CD14-positive monocyte (primary cell): ENCODE results near the gene SYNDIG1. TPM values are rescaled to one million over a fixed set of nuclear protein-coding genes. Genes with fewer than 3 reads are reported as not detected.

Experiments used
- DNase-seq, 3 donors: peaks; one replicate each; pipeline ENCODE4 v3.0.0-alpha.2; 2011 to 2022
- H2AFZ ChIP-seq: 2 replicates; pipeline ENCODE4 v1.6.0; 2012; ENCODE audit warnings: mild to moderate bottlenecking, low read depth, low read length, inconsistent platforms; ENCODE audit not compliant: insufficient read depth, poor library complexity, severe bottlenecking
- H3K27ac ChIP-seq, 2 donors: 1 replicate in 1 of 2; 2 replicates in 1 of 2; pipeline ENCODE4 v1.5.1; 2012 to 2013; ENCODE audit warnings: low read length in 2 of 2, control low read depth in 1 of 2, inconsistent platforms in 1 of 2, low read depth in 1 of 2, mild to moderate bottlenecking in 1 of 2
- H3K27me3 ChIP-seq, 2 donors: one replicate each; pipeline versions ENCODE4 v1.6.0 to v1.6.1; 2011 to 2013; ENCODE audit warnings: low read length in 2 of 2; ENCODE audit not compliant: control insufficient read depth in 2 of 2, insufficient read depth in 2 of 2
- H3K36me3 ChIP-seq, 2 donors: replicated peaks in 1 of 2; 1 replicate in 1 of 2; 2 replicates in 1 of 2; pipeline versions ENCODE4 v1.5.1 to v1.6.1; 2012 to 2013; ENCODE audit warnings: low read length in 2 of 2, control low read depth in 1 of 2, inconsistent platforms in 1 of 2, mild to moderate bottlenecking in 1 of 2; ENCODE audit not compliant: insufficient read depth in 2 of 2, control insufficient read depth in 1 of 2
- H3K4me1 ChIP-seq, 2 donors: 1 replicate in 1 of 2; 2 replicates in 1 of 2; pipeline versions ENCODE4 v1.5.1 to v1.6.1; 2012 to 2013; ENCODE audit warnings: low read length in 2 of 2, control low read depth in 1 of 2, inconsistent platforms in 1 of 2, mild to moderate bottlenecking in 1 of 2, moderate library complexity in 1 of 2; ENCODE audit not compliant: insufficient read depth in 2 of 2, control insufficient read depth in 1 of 2
- H3K4me2 ChIP-seq: replicated peaks from 2 replicates; pipeline ENCODE3; 2012; ENCODE audit warnings: low read length, moderate library complexity, mild to moderate bottlenecking; ENCODE audit not compliant: poor library complexity, severe bottlenecking; ENCODE audit errors: extremely low read depth
- H3K4me3 ChIP-seq, 3 experiments: fragments of 200-600 bp in 1 of 3; sonication (generic) in 1 of 3; replicated peaks in 1 of 3; 1 replicate in 2 of 3; 2 replicates in 1 of 3; pipeline ENCODE4 v1.5.1; 2011 to 2013; ENCODE audit warnings: low read length in 3 of 3, mild to moderate bottlenecking in 3 of 3, control low read depth in 2 of 3, low read depth in 2 of 3, inconsistent platforms in 1 of 3, moderate library complexity in 1 of 3
- H3K79me2 ChIP-seq: 2 replicates; pipeline ENCODE4 v1.6.0; 2012; ENCODE audit warnings: mild to moderate bottlenecking, control low read depth, inconsistent platforms, low read length, moderate library complexity; ENCODE audit not compliant: insufficient read depth
- H3K9ac ChIP-seq: 2 replicates; pipeline ENCODE4 v1.6.0; 2017; ENCODE audit warnings: low read length, mild to moderate bottlenecking; ENCODE audit not compliant: insufficient read depth, poor library complexity, severe bottlenecking
- H3K9me3 ChIP-seq, 2 donors: replicated peaks in 1 of 2; 1 replicate in 1 of 2; 2 replicates in 1 of 2; pipeline versions ENCODE4 v1.5.1 to v1.6.1; 2012 to 2013; ENCODE audit warnings: low read length in 2 of 2, control low read depth in 1 of 2; ENCODE audit not compliant: control insufficient read depth in 1 of 2, insufficient read depth in 1 of 2
- H4K20me1 ChIP-seq: 2 replicates; pipeline ENCODE4 v1.6.0; 2012; ENCODE audit warnings: mild to moderate bottlenecking, low read length, control low read depth, moderate library complexity; ENCODE audit not compliant: insufficient read depth
- H3K27ac Mint-ChIP-seq, 7 donors: one replicate each; pipeline ENCODE4 v1.8.0; 2020; ENCODE audit warnings: mild to moderate bottlenecking in 7 of 7, mixed read lengths in 7 of 7, moderate library complexity in 6 of 7, inconsistent platforms in 2 of 7
- H3K27me3 Mint-ChIP-seq, 3 donors: one replicate each; pipeline ENCODE4 v1.8.0; 2021 to 2022; ENCODE audit warnings: low read depth in 3 of 3, mild to moderate bottlenecking in 3 of 3, mixed read lengths in 3 of 3, moderate library complexity in 3 of 3, inconsistent platforms in 1 of 3
- H3K36me3 Mint-ChIP-seq, 2 donors: one replicate each; pipeline ENCODE4 v1.8.0; 2020; ENCODE audit warnings: mixed read lengths in 2 of 2, inconsistent platforms in 1 of 2, mild to moderate bottlenecking in 1 of 2
- H3K4me1 Mint-ChIP-seq: one replicate; pipeline ENCODE4 v1.8.0; 2020; ENCODE audit warnings: mild to moderate bottlenecking, mixed read lengths
- H3K4me3 Mint-ChIP-seq, 2 donors: one replicate each; pipeline ENCODE4 v1.8.0; 2020; ENCODE audit warnings: mild to moderate bottlenecking in 2 of 2, mixed read lengths in 2 of 2, moderate library complexity in 1 of 2
- H3K9me3 Mint-ChIP-seq, 7 donors: one replicate each; pipeline ENCODE4 v1.8.0; 2020 to 2022; ENCODE audit warnings: mixed read lengths in 7 of 7, mild to moderate bottlenecking in 6 of 7, moderate library complexity in 6 of 7, inconsistent platforms in 2 of 7
- CTCF ChIP-seq: fragments of 200-600 bp; IDR thresholded peaks from one replicate; pipeline ENCODE4 v1.8.0; 2022; ENCODE audit warnings: antibody characterized with exemption, mild to moderate bottlenecking
- WGBS: methylation state at CpG from one replicate; pipeline ENCODE4 v1.1.5; 2013; ENCODE audit warnings: missing lambda C conversion rate; ENCODE audit not compliant: insufficient coverage; 5-methylcytosine and 5-hydroxymethylcytosine counted together
- intact Hi-C, 2 donors: fragments of 100-400 bp; cut with micrococcal nuclease; formaldehyde crosslinking; loops; one replicate each; pipeline versions ENCODE4 v1.15.0 to v1.15.1; 2023
- polyA plus RNA-seq, 3 donors: library from polyadenylated mRNA; depleted of rRNA in 1 of 3; unstranded in 2 of 3; stranded (reverse) in 1 of 3; fragments of 300-500 nt in 2 of 3; fragments of >200 nt in 1 of 3; fragmentation: Illumina TruSeq in 2 of 3; gene quantifications; 1 replicate in 2 of 3; 2 replicates in 1 of 3; pipeline ENCODE4 v1.2.3, GENCODE V29; 2012 to 2021

Gene SYNDIG1
- polyA plus RNA-seq, 3 donors = not detected

GRCh38 chr20:24664266-24664986 lies 195.0 kb downstream of the SYNDIG1 start:
- no peaks in the 10 kb centered on the region for H3K36me3 ChIP-seq
- 86% methylated on average over 5 of the region's 16 CpGs for WGBS
- H3K79me2 ChIP-seq = no peaks in the 10 kb centered on the region
- no peaks in the 10 kb centered on the region for H3K27me3 ChIP-seq
- H3K4me3 ChIP-seq = no peak overlapping the region
- H3K9me3 Mint-ChIP-seq = no peaks in the 10 kb centered on the region
- no peak for DNase-seq
- no peak overlapping the region for H3K27ac Mint-ChIP-seq
- peaks cover 0 to 8% (median 4%) of the 10 kb centered on the region in 3 donors for H3K27me3 Mint-ChIP-seq
- H3K27ac ChIP-seq = no peak overlapping the region
- no peak overlapping the region for H3K9ac ChIP-seq
- intact Hi-C loops = no loop called here
- no peaks in the 10 kb centered on the region for H3K36me3 Mint-ChIP-seq
- H3K4me3 Mint-ChIP-seq = no peak overlapping the region
- no peak for TF ChIP-seq CTCF
- no peak overlapping the region for H3K4me2 ChIP-seq
- no peaks in the 10 kb centered on the region for H3K4me1 Mint-ChIP-seq
- H2AFZ ChIP-seq = no peak overlapping the region
- H3K9me3 ChIP-seq = no peaks in the 10 kb centered on the region
- no peaks in the 10 kb centered on the region for H3K4me1 ChIP-seq
- no peaks in the 10 kb centered on the region for H4K20me1 ChIP-seq

DNA sequence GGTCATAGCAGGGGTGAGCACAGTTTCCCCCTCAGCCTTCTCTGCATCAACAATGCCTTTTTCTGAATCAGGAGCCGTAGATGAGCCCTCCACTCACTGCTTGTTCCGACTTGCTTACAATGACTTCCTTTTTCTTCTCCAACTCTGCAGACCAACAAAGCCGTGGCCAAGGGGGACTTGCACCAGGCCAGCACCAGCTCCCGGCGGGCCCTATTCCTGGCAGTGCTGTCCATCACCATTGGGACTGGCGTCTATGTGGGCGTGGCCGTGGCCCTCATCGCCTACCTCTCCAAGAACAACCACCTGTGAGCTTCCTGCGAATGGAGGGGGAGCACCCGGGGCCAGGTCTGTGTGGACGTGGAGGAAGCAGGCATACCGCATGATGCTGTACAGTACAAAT lies 195.8 kb downstream of the SYNDIG1 start:
- Mint-ChIP-seq H3K27me3 (peaks cover 0 to 8% (median 4%) of the 10 kb centered on the region in 3 donors), H3K27ac (no peak overlapping the region), H3K4me1 (no peaks in the 10 kb centered on the region), H3K9me3 (no peaks in the 10 kb centered on the region), H3K4me3 (no peak overlapping the region), H3K36me3 (no peaks in the 10 kb centered on the region)
- Histone ChIP-seq H3K79me2 (no peaks in the 10 kb centered on the region), H3K9me3 (no peaks in the 10 kb centered on the region), H3K27ac (no peak overlapping the region), H4K20me1 (no peaks in the 10 kb centered on the region), H3K9ac (no peak overlapping the region), H3K27me3 (no peaks in the 10 kb centered on the region), H2AFZ (no peak overlapping the region), H3K36me3 (no peaks in the 10 kb centered on the region), H3K4me1 (no peaks in the 10 kb centered on the region), H3K4me2 (no peak overlapping the region), H3K4me3 (no peak overlapping the region)
- no peak for DNase-seq
- no peak for TF ChIP-seq CTCF
- WGBS = 80% methylated on average over 11 of the region's 13 CpGs
- intact Hi-C loops = no loop called here
